AG09319 (cell line): Measurements from ENCODE around the gene STK36.

Experiments used
- DNase-seq: peaks from one replicate; pipeline ENCODE4 v3.0.0-alpha.2; 2010; ENCODE audit warnings: low read depth; ENCODE audit errors: extremely low read depth
- CTCF ChIP-seq: IDR thresholded peaks from 2 replicates; pipeline ENCODE4 v1.5.1; 2011; ENCODE audit warnings: low read depth, mild to moderate bottlenecking, inconsistent platforms, low read length, moderate library complexity

The STK36 gene

GRCh38 chr2:218736531-218736930 lies 64.6 kb downstream of the STK36 start:
- no peak for DNase-seq
- no peak for TF ChIP-seq CTCF

- DNase-seq = no peak
- no peak for TF ChIP-seq CTCF
Observed at GRCh38 chr2:218743068-218743467, 71.2 kb downstream of the STK36 start.

- DNase-seq = no peak
- no peak for TF ChIP-seq CTCF
Observed at GRCh38 chr2:218744615-218745014, 72.7 kb downstream of the STK36 start.

- no peak for TF ChIP-seq CTCF
- DNase-seq = no peak
Observed at GRCh38 chr2:218745160-218745558, 73.3 kb downstream of the STK36 start.

- no peak for DNase-seq
- TF ChIP-seq CTCF = no peak
Observed at GRCh38 chr2:218745559-218746469, 73.9 kb downstream of the STK36 start.

DNA sequence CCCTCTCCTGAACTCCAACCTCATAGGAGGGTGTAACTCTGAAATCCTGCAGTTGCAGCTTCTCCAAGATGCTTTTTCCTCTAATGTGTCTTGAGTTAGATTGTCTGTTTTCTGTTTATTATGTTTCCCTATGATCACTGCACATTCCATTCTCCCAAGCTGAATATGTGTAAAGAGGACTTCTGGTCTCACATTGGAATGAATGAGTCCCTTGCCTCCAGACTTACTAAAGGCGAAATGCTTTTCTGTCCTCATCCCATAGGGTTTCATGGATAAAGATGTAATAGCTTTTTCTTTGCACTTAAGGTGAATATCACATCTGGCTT lies 74.5 kb downstream of the STK36 start:
- DNase-seq = no peak
- TF ChIP-seq CTCF = no peak

GRCh38 chr2:218746960-218747359 lies 75.1 kb downstream of the STK36 start:
- no peak for DNase-seq
- no peak for TF ChIP-seq CTCF
